ENCODE measurements around the gene USB1. TPM values are rescaled to one million over a fixed set of nuclear protein-coding genes. Genes with fewer than 3 reads are reported as not detected.

Gene USB1
- polyA plus RNA-seq, 2 of the 4 experiments (the other 2 are of a cell fraction): 88.8 to 143 TPM

GRCh38 chr16:58020628-58021521, 19.7 kb downstream of the USB1 start:
- CTCF ChIA-PET: interaction anchor here (0.6 to 1.5 kb wide), 9 partner anchors 16 to 346 kb away, joined by 3 to 12 read pairs (median 3); partner anchors contain the start of gene CFAP20
- H3K4me2 ChIP-seq: no peak overlapping the region
- no peak for FAIRE-seq

GRCh38 chr16:58021661-58022551, 20.7 kb downstream of the USB1 start:
- no peak for ATAC-seq
- Histone ChIP-seq H3K4me2 (no peak overlapping the region), H3K9me3 (no peaks in the 10 kb centered on the region), H3K4me3 (no peak overlapping the region), H3K27ac (peak overlapping the region; percentile 21 to 48; a peak in 2 of 6 replicates), H3K4me1 (peaks cover 12% of the 10 kb centered on the region; the same call in 1 of the 3 replicates)
- DNase-seq (ENCODE audit: low read depth in 1 of 2, low spot score in 1 of 2): no peak
- no peak for FAIRE-seq
- TF ChIP-seq HEYL (CRISPR knock-in tag; IDR thresholded peaks at IDR 0.05) (no peak), RAD21 (conservative IDR thresholded peaks at IDR 0.05 in 1 of 2, IDR thresholded peaks at IDR 0.05 in 1 of 2) (no peak), KDM1A (IDR thresholded peaks at IDR 0.05; ENCODE audit: low read depth) (no peak), KDM5A (IDR thresholded peaks at IDR 0.05) (no peak), ZSCAN20 (CRISPR knock-in tag; IDR thresholded peaks at IDR 0.05) (no peak), ZFP36 (IDR thresholded peaks at IDR 0.05; ENCODE audit: borderline replicate concordance, partially characterized antibody) (no peak), FOSB (CRISPR knock-in tag; IDR thresholded peaks at IDR 0.05) (no peak), NPAS2 (CRISPR knock-in tag; IDR thresholded peaks at IDR 0.05; ENCODE audit: borderline replicate concordance) (no peak), ATOH8 (CRISPR knock-in tag; IDR thresholded peaks at IDR 0.05; ENCODE audit: low read depth) (no peak), CBX8 (IDR thresholded peaks at IDR 0.05) (no peak), REST (IDR thresholded peaks at IDR 0.05) (no peak)
- ChIA-PET CTCF (interaction anchor here (0.6 to 3.1 kb wide), 10 partner anchors 15 to 347 kb away, joined by 3 to 31 read pairs (median 4); partner anchors contain the start of gene CFAP20), POLR2A (no interaction called here)
- WGBS (ENCODE audit: missing lambda C conversion rate): 62% methylated on average over 8 of the region's 8 CpGs

More at GRCh38 chr16:58020628-58021521, 19.7 kb downstream of the USB1 start:
- ATAC-seq (peak; percentile 42 to 59; a peak in 4 of 6 replicates), DNase-seq (ENCODE audit: low read depth in 1 of 2, low spot score in 1 of 2) (peak; percentile 48 to 67)
- Histone ChIP-seq H3K27ac (no peak overlapping the region; a peak in 1 of 6 replicates), H3K4me3 (no peak overlapping the region), H3K9me3 (no peaks in the 10 kb centered on the region), H3K4me1 (peaks cover 17% of the 10 kb centered on the region; the same call in 2 of the 3 replicates)
- WGBS (ENCODE audit: missing lambda C conversion rate): 58% methylated on average over 8 of the region's 8 CpGs
- POLR2A ChIA-PET: no interaction called here
- peak; percentile 77 for TF ChIP-seq SMC3 (IDR thresholded peaks at IDR 0.05)
- peak; percentile 77 for TF ChIP-seq CTCF (IDR thresholded peaks at IDR 0.05)
- TF ChIP-seq MAZ (IDR thresholded peaks at IDR 0.05; ENCODE audit: borderline replicate concordance, low read depth, low read length): no peak
- peak; percentile 80 to 84 for TF ChIP-seq RAD21 (conservative IDR thresholded peaks at IDR 0.05 in 1 of 2, IDR thresholded peaks at IDR 0.05 in 1 of 2)
